Astrocyte (in vitro differentiated cells and primary cell): Measurements from ENCODE around the gene INTS4.

Experiments used
- CTCF ChIP-seq: IDR thresholded peaks from 2 replicates; pipeline ENCODE4 v1.5.1; 2011; ENCODE audit warnings: low read depth, mild to moderate bottlenecking, inconsistent platforms, low read length, moderate library complexity; ENCODE audit not compliant: insufficient read depth
- EZH2 ChIP-seq: IDR thresholded peaks from 2 replicates; pipeline ENCODE4 v1.6.1; 2012; ENCODE audit warnings: mild to moderate bottlenecking, low read length, inconsistent platforms; ENCODE audit not compliant: insufficient read depth

DNA sequence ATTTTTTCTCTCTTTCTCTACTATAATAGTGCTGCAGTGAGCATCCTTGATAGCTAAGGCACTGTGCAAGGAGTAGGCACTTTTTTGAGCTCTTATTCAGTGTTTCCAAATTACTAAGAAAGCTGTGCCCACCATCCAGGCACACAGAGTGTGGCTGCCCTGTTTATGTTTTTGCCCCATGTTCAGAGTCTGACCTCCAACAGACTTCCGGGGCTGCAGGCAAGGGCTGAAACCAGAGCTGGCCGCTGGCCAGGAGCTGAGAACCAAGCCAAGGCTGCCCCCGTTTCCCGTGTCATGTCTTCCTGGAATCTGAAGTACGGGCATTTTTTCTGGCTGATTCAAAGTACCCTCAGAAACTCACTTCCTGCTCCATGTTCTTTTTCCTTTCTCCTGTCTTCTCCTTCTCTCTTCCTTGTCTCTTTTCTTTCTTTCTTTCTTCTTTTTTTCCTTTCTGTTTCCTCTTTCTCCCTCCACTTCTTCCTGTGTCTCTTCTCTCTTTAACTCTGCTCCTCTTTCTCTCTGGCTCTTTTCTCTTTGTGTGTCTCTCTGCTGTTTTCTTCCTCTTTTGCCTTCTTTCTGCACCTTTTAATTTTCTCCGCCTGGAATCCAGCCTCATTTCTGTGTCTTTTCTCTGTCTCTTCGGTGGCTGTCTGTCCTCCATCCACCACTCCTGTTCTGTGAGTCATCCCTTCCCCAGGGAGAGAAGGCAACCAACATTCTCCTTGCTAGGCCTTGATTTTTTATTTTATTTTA lies 45.6 kb upstream of the INTS4 start:
- TF ChIP-seq CTCF (no peak), EZH2 (no peak)
